Activated CD4-positive, CD25-positive, alpha-beta regulatory T cell treated with anti-CD3 and anti-CD28 coated beads, Interleukin-2, amount 50 U/mL, for 24 hours (primary cell): ENCODE measurements around the gene MPLKIP.
"Not testable (repeated sequence)": the region's sequence is repeated elsewhere in the genome, so short reads cannot be mapped to it uniquely, and the experiment has no call there.

Source experiments
- ATAC-seq, 2 donors: fragments of 150-1000 bp; cut with Tn5 transposase; one replicate each; pipeline ENCODE4 v1.10.0; 2021; ENCODE audit warnings: mild to moderate bottlenecking in 1 of 2, moderate library complexity in 1 of 2

Gene MPLKIP

DNA sequence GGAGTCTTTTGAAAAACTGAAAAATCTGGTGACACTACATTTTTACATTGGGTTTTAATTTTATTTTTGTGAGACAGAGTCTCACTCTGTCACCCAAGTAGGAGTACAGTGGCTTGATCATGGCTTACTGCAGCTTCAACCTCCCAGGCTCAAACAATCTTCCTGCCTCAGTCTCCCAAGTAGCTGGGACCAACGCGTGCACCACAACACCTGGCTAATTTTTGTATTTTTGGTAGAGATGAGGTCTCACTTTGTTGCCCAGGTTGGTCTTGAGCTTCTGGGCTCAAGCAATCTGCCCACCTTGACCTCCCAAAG is 11.5 kb downstream of the MPLKIP start:
- ATAC-seq, result no peak

GRCh38 chr7:40122100-40122939 is 12.1 kb downstream of the MPLKIP start:
- ATAC-seq, result not testable (repeated sequence)

DNA sequence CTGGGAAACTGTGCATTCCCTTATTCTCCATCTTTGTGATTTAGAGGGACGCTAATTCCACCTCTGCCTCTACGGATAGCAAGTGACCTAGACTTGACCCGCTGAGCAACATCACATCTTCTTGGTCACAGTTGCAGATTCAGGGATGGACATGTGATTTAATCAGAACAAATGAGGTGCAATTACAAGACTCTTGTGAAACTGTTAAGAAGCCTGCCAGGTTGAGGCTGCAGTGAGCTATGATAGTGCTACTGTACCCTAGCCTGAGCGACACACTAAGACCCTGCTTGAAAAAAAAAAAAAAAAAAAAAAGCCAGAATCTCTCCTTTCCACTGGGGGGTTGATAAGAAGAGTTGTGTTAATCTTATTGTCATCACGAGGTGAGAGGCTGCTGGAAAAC is 14.4 kb downstream of the MPLKIP start:
- no peak for ATAC-seq

- ATAC-seq, result not testable (repeated sequence)
Observed at GRCh38 chr7:40118201-40118600, 16.2 kb downstream of the MPLKIP start.

DNA sequence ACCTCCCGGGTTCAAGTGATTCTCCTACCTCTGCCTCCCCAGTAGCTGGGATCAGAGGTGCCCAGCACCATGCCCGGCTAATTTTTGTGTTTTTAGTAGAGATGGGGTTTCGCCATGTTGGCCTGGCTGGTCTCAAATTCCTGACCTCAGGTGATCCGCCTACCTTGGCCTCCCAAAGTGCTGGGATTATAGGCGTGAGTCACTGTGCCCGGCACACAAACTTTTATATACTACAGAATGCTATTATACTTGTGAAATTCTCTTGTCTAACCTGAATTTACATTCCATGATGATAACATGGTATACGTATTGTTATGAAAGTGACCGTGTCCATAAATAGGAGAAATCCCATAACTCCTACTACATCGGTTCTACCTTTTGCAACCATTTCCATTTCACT is 17.2 kb downstream of the MPLKIP start:
- not testable (repeated sequence) for ATAC-seq

DNA sequence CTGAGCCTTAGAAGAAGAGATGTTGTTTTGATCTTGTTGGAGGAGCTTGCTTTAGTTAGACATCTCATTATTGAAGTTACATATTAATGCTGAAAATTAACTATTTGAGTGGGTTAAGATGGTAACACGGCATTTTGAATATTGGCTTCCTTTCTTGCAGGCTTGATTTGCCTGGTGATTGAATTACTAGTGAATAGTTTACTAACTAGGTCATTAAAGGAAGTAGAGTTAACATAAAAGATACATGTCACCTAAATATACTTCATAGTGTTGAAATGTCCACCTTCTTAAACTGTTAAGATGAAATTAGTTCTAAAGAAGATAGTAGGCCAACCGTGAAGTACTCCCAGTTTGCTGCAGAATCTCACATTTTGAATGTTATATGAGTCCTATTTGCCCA is 18.5 kb downstream of the MPLKIP start:
- no peak for ATAC-seq

DNA sequence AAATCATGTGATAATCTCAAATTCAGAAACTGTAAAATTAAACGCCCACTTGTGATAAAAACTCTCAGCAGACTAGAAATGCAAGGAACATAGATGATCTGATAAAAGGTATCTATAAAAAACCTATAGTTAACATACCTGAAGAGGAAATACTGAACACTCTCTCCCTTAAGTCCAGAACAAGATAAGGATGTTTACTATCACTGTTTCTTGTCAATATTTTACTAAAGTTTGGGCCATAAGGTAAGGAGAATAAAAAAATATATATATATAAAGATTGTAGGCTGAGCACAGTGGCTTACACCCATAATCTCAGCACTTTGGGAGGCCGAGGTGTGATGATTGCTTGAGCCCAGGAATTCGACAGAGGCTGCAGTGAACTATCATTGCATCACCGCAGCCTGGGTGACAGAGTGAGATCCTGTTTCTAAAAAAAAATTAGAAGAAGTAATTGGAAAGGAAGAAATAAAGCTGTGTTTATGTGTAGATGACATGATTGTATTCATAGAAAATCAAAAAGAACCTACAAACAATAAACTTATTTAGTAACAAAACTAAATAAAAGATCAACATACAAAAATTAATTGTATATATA is 28.4 kb downstream of the MPLKIP start:
- ATAC-seq, result no peak

DNA sequence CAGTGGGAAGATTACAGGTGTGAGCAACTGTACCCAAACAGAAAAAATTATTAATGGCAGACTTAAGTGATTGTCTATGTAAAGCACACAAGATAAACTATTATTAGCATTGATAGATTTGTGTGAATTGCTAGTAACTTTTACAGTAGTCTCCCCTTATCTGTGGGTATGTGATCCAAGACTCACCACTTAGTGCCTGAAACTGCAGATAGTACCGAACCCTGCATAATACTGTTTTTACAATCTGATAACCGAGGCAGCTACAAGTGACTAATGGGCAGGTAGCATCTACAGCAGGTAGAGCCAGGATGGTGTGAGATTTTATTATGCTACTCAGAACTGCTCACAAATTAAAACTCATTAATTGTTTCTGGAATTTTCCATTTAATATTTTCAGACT is 31.5 kb downstream of the MPLKIP start:
- ATAC-seq, result no peak

- ATAC-seq, result no peak
Observed at GRCh38 chr7:40101201-40101600, 33.2 kb downstream of the MPLKIP start.

GRCh38 chr7:40099837-40100236 is 34.6 kb downstream of the MPLKIP start:
- ATAC-seq, result no peak

DNA sequence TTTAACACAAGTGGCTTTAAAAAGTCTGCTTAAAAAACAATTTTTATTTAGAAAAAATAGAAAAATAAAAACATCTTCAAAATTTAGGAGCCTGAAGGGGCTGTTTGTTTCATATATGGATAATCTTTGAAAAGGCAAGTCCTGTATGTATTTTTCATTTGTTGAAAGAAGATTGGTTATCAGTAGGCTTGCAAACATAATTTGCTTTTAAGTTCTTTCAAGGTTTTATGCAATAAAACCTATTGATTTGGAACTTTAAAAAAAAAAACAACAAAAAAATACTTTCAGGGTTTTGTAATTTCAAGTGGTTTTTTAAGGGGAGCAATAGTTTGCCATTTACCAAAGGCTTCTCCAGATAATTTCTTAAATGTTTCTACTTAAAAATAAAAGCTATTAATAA is 35.6 kb downstream of the MPLKIP start:
- ATAC-seq, result no peak

DNA sequence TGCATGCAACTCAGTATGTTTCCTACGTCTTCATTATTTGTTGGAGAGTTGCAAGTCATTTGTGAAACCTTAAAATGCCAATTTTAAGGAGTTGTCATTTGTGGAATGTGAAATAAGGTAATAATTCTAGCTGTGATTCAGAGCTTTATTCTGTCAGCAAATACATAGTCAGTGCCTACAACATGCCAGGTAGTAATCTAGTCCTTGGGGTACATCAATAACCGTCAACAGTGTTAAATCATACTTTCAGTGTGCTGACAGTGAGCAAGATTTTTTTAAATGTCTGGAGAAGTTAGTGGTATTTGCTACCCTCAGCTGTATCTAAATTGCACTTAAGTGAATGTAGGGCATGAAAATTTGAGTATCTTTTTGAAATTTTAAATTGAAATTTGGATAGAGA is 36.7 kb downstream of the MPLKIP start:
- ATAC-seq, result no peak

DNA sequence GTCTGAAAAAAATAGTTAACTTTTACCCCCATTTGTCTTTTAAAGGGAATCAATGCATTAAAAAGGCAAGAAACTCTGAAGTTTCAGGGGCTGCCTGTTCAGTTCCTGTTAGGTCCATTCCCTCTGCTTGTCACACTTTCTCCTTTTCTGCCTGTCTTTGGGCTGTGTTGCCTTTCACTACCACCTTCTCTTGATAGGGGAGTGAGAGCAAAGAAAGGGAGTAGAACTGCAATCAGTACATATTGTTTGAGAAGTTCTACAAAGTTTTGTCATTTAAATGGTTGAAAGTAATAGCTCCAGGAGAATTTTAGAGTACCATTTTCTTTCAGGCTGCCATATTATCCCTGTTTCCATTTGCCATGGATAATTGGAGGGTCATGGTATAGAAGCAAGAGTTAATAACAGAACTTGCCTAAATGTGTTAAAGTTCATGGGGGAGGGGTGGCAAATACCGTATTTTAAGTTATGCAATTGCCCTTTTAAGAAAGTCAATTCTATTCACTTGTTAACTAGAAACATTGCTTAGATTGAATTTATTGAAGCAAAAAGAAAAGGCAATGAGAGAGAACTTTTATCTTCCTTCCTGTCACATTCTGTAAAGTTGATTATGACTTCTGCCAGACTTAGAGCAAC is 38.6 kb downstream of the MPLKIP start:
- no peak for ATAC-seq

DNA sequence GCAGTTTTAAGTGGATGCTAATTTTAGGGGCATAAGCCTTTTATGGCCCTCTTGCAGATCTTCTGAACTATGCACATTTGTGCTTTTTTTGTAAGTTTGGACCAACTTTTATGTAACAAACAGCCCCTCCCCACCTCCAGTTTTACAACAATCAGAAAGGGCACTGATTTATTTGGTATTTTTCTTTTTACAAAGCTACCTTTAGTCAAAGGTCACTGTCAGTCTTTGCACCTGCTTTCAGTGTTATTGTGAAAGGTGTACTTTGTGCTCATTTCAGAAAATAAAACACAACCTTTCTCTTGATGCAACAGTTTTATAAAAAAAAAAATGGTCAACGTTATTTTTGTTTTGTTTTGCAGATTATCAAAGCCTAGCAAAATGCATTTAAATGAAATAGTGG is 39.2 kb downstream of the MPLKIP start:
- no peak for ATAC-seq

DNA sequence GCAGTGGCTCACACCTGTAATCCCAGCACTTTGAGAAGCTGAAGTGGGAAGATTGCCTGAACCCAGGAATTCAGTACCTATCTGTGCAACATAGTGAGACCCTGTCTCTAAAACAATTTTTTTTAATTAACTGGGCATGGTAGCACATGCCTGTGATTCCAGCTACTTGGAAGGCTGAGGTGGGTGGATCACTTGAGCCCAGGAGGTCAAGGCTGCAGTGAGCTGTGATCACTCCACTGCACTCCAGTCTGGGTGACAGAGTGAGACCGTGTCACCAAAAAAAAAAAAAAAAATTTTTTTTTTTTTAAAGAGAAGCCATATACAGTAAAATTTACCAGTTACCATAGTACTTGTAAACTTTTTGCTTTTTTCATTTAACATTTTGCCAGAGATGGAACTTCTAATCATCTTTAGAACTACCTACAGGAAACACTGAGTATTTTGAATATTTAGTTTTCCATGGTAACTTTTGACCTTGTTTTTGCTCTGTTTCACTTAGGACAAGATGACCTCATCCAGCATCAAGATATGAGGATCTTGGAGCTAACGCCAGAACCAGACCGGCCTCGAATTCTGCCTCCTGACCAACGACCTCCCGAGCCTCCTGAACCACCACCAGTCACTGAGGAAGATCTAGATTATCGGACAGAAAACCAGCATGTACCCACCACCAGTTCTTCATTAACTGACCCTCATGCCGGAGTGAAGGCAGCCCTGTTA is 40.6 kb downstream of the MPLKIP start:
- no peak for ATAC-seq

- ATAC-seq, result no peak
Observed at GRCh38 chr7:40092182-40092581, 42.2 kb downstream of the MPLKIP start.

- no peak for ATAC-seq
Observed at GRCh38 chr7:40077849-40078248, 56.6 kb downstream of the MPLKIP start.
